OCI-LY1 (cell line): ENCODE results near the gene TSPOAP1.

ENCODE experiments used
- H2AFZ ChIP-seq: fragments of 200-600 bp; sonication (generic), shearing (Covaris generic); 2 replicates; pipeline ENCODE4 v1.6.0; 2014; ENCODE audit warnings: antibody characterized with exemption, mild to moderate bottlenecking, low read length
- H3F3A ChIP-seq: fragments of 200-600 bp; sonication (generic), shearing (Covaris generic); 2 replicates; pipeline ENCODE4 v1.6.0; 2014; ENCODE audit warnings: mild to moderate bottlenecking, antibody characterized with exemption, low read length, moderate library complexity; ENCODE audit not compliant: insufficient read depth
- H3K27ac ChIP-seq: fragments of 200-600 bp; sonication (generic); 2 replicates; pipeline ENCODE4 v1.5.1; 2014; ENCODE audit warnings: low read length, mixed run types, mild to moderate bottlenecking, low read depth; ENCODE audit not compliant: poor library complexity, severe bottlenecking
- H3K27me3 ChIP-seq: fragments of 200-600 bp; sonication (generic); 2 replicates; pipeline ENCODE4 v1.6.0; 2014; ENCODE audit warnings: antibody characterized with exemption, mild to moderate bottlenecking, low read length, moderate library complexity; ENCODE audit not compliant: insufficient read depth
- H3K36me3 ChIP-seq: fragments of 200-600 bp; sonication (generic); 2 replicates; pipeline ENCODE4 v1.6.1; 2014; ENCODE audit warnings: mild to moderate bottlenecking, antibody characterized with exemption, low read length, moderate library complexity, mixed read lengths; ENCODE audit not compliant: insufficient read depth
- H3K4me1 ChIP-seq: fragments of 200-600 bp; sonication (generic); 2 replicates; pipeline ENCODE4 v1.5.1; 2014; ENCODE audit warnings: mild to moderate bottlenecking, low read length, moderate library complexity; ENCODE audit not compliant: insufficient read depth, severe bottlenecking
- H3K4me2 ChIP-seq: fragments of 200-600 bp; sonication (generic), shearing (Covaris generic); 2 replicates; pipeline ENCODE4 v1.6.1; 2014; ENCODE audit warnings: low read length
- H3K4me3 ChIP-seq: fragments of 200-600 bp; sonication (generic); 2 replicates; pipeline ENCODE4 v1.5.1; 2014; ENCODE audit warnings: low read length, low read depth, mild to moderate bottlenecking, mixed read lengths; ENCODE audit not compliant: poor library complexity, severe bottlenecking
- H3K79me2 ChIP-seq: fragments of 200-600 bp; shearing (Covaris generic); 2 replicates; pipeline ENCODE4 v1.6.1; 2016; ENCODE audit warnings: mixed run types, low read length, mixed read lengths; ENCODE audit not compliant: insufficient read depth
- H3K9ac ChIP-seq: fragments of 200-600 bp; sonication (generic), shearing (Covaris generic); 2 replicates; pipeline ENCODE4 v1.6.1; 2014; ENCODE audit warnings: mild to moderate bottlenecking, low read length, mixed read lengths
- H3K9me2 ChIP-seq: fragments of 200-600 bp; sonication (generic), shearing (Covaris generic); 2 replicates; pipeline ENCODE4 v1.6.1; 2014; ENCODE audit warnings: low read depth, mild to moderate bottlenecking, low read length, mixed read lengths
- H3K9me3 ChIP-seq: fragments of 200-600 bp; shearing (Covaris generic); 2 replicates; pipeline ENCODE4 v1.6.1; 2014; ENCODE audit warnings: low read length, mixed read lengths
- H4K20me1 ChIP-seq: fragments of 200-600 bp; sonication (generic), shearing (Covaris generic); 2 replicates; pipeline ENCODE4 v1.6.0; 2016; ENCODE audit warnings: mild to moderate bottlenecking, low read length; ENCODE audit not compliant: insufficient read depth
- EZH2 ChIP-seq: fragments of 200-600 bp; sonication (generic), shearing (Covaris generic); IDR thresholded peaks from 2 replicates; pipeline ENCODE4 v1.8.0; 2017; ENCODE audit warnings: borderline replicate concordance, mixed run types, mild to moderate bottlenecking, antibody characterized with exemption, low read length, moderate library complexity, mixed read lengths
- TF ChIP-seq, protein P1 (sequence below): fragments of 200-600 bp; sonication (generic), shearing (Covaris generic); IDR thresholded peaks from 2 replicates; pipeline ENCODE4 v1.5.1; 2017; ENCODE audit warnings: mild to moderate bottlenecking, antibody characterized with exemption, low read length, moderate library complexity, mixed read lengths

The TSPOAP1 gene

DNA sequence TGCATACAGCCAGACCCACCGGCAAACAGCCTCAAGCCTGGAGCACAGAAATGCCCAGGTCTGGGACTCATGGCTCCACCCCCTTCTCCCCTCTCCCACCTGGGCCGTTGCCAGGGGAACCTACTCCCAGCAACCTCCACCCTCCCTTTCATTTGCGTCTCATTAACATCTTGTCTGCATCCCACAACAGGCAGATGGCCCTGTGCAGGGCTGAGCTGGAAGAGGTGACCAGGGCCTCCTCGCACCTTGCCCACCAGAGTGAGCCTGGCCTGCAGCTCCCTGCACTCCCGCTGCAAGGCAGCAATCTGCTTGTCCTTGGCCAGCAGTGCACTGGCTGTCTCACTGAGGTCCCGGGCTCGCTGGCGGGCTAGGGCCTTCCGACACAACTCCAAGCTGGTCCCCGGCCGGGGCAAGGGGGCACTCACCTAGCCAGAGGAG is 3.3 kb downstream of the TSPOAP1 start:
- Histone ChIP-seq H4K20me1 (no peaks in the 10 kb centered on the region), H3K36me3 (peaks cover 12% of the 10 kb centered on the region), H3K79me2 (no peaks in the 10 kb centered on the region), H3K4me3 (peak overlapping the region; percentile 31), H3F3A (peaks cover 18% of the 10 kb centered on the region), H3K9ac (no peak overlapping the region), H3K9me2 (no peaks in the 10 kb centered on the region), H3K4me2 (peak overlapping the region; percentile 29; the same call in 1 of the 2 replicates), H3K27me3 (no peaks in the 10 kb centered on the region), H3K4me1 (peaks cover 35% of the 10 kb centered on the region), H3K27ac (no peak overlapping the region), H3K9me3 (no peaks in the 10 kb centered on the region), H2AFZ (no peak overlapping the region)
- TF ChIP-seq, protein P1, sequence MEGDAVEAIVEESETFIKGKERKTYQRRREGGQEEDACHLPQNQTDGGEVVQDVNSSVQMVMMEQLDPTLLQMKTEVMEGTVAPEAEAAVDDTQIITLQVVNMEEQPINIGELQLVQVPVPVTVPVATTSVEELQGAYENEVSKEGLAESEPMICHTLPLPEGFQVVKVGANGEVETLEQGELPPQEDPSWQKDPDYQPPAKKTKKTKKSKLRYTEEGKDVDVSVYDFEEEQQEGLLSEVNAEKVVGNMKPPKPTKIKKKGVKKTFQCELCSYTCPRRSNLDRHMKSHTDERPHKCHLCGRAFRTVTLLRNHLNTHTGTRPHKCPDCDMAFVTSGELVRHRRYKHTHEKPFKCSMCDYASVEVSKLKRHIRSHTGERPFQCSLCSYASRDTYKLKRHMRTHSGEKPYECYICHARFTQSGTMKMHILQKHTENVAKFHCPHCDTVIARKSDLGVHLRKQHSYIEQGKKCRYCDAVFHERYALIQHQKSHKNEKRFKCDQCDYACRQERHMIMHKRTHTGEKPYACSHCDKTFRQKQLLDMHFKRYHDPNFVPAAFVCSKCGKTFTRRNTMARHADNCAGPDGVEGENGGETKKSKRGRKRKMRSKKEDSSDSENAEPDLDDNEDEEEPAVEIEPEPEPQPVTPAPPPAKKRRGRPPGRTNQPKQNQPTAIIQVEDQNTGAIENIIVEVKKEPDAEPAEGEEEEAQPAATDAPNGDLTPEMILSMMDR, result no peak
- no peak for TF ChIP-seq EZH2

DNA sequence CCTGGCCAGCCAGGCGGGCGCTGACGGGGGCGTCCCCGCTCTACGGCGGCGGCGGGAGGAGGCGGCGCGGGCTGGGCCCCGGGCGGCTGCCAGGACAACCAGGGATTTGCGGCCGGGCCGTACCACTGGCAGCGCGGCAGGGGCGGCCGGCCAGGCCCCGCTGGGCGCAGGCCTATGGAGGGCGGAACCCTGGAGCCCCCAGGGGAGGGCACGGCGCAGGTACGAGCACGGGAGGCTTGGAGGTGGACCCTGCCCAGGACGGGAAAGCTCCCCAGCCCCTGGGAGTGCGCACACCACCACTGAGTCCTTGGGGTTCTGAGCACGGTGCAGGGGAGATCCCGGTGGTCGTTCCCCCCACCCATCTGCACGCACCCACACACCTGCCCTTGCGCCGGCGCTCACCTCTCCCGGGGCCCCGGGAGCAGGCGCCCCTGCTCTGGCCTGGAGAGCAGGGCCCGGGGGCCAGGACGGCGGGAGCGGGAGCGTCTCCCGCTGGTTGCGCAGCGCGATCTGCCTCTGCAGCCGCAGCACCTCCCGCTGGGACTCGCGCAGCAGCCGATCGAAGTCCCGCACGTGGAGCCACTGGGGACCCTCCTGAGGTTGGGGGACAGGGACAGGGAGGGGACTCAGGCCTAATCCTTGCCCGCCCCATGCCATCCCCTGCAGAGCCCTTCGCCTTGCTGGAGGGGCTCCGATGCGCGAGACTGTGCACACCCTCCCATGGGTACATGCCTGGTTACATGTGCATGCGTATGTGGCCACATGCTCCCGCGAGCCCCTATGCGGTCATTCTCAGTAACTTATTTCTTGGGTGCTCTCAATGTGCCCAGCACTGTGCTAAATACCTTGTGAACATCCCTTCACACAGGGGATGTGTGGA is 3.9 kb downstream of the TSPOAP1 start:
- 0 out of 2 replicates have a peak, but pooled peaks cover 7% of the 10 kb centered on the region for H3K36me3 ChIP-seq
- H3K9me2 ChIP-seq, result no peaks in the 10 kb centered on the region
- H3K9ac ChIP-seq, result no peak overlapping the region; the same call in 1 of the 2 replicates
- H3K4me3 ChIP-seq, result peak overlapping the region; percentile 31
- no peak overlapping the region for H2AFZ ChIP-seq
- 0 out of 2 replicates have a peak, but pooled peaks cover 12% of the 10 kb centered on the region for H3F3A ChIP-seq
- no peaks in the 10 kb centered on the region for H3K9me3 ChIP-seq
- TF ChIP-seq, protein P1, result no peak
- TF ChIP-seq EZH2, result no peak
- H3K4me2 ChIP-seq, result peak overlapping the region; percentile 29; the same call in 1 of the 2 replicates
- no peak overlapping the region for H3K27ac ChIP-seq
- H3K27me3 ChIP-seq, result no peaks in the 10 kb centered on the region
- no peaks in the 10 kb centered on the region for H4K20me1 ChIP-seq
- H3K4me1 ChIP-seq, result peaks cover 29% of the 10 kb centered on the region
- H3K79me2 ChIP-seq, result no peaks in the 10 kb centered on the region

DNA sequence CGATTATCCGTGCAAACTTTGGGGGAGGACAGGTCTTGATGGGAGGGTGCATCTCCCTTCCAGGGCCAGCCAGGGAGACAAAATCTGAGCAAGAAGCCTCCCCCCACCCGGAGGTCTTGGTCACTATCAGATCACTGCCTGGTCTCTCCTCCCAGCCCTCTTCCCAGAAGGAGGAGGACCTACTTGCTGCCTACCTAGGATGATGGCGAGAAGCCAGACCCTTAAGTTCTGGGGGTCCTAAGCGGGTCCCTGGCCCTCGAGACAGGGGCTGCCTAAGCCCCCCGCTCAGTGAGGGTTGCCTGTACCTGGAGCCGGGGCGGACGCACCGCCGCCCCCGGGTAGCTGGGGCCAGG is 4.6 kb downstream of the TSPOAP1 start:
- Histone ChIP-seq H3K79me2 (no peaks in the 10 kb centered on the region), H3K9me2 (no peaks in the 10 kb centered on the region), H3K9ac (no peak overlapping the region), H3K4me3 (no peak overlapping the region), H3K27me3 (no peaks in the 10 kb centered on the region), H3K36me3 (0 out of 2 replicates have a peak, but pooled peaks cover 11% of the 10 kb centered on the region), H3K27ac (no peak overlapping the region), H3K9me3 (no peaks in the 10 kb centered on the region), H3K4me1 (peaks cover 22% of the 10 kb centered on the region), H3K4me2 (no peak overlapping the region), H2AFZ (no peak overlapping the region), H4K20me1 (no peaks in the 10 kb centered on the region), H3F3A (0 out of 2 replicates have a peak, but pooled peaks cover 9% of the 10 kb centered on the region)
- TF ChIP-seq, protein P1, result no peak
- TF ChIP-seq EZH2, result no peak
